GM12892 (cell line): ENCODE data around the gene BHLHA15.

ENCODE experiments used
- POLR2A ChIP-seq: IDR thresholded peaks from 2 replicates; pipeline ENCODE4 v1.6.1; 2011; ENCODE audit warnings: low read depth, low read length, control low read depth
- POLR2AphosphoS5 ChIP-seq: IDR thresholded peaks from 2 replicates; pipeline ENCODE4 v1.6.1; 2011; ENCODE audit warnings: low read depth, low read length, control low read depth

- TF ChIP-seq POLR2A (no peak), POLR2AphosphoS5 (no peak)
These were observed 43.8 kb downstream of the BHLHA15 start for GRCh38 chr7:98254951-98255610.
